Right lobe of liver (tissue), 4 donors: ENCODE data around the gene ATG2A.

Experiments
- CTCF ChIP-seq, 4 donors: fragments of 200-600 bp in 3 of 4; fragments of 450-650 bp in 1 of 4; IDR thresholded peaks; one replicate each; pipeline versions ENCODE4 v1.5.1 to v1.8.0; 2016 to 2022; ENCODE audit warnings: antibody characterized with exemption in 4 of 4, mild to moderate bottlenecking in 2 of 4
- POLR2A ChIP-seq: fragments of 450-650 bp; IDR thresholded peaks from one replicate; pipeline ENCODE4 v1.6.1; 2017; ENCODE audit warnings: antibody characterized with exemption, mild to moderate bottlenecking
- donor health status: DM: no; HTN: no; CAD: no.
- donor health status: DM: no; HTN: no; CAD: no.
- donor health status: DM: no; HTN: yes; CAD: no.

- TF ChIP-seq CTCF (IDR thresholded peaks at IDR 0.05) (no peak), POLR2A (no peak)
Measured at GRCh38 chr11:64921384-64921783, 4.4 kb upstream of the ATG2A start.
